Measurements from ENCODE around the gene C8G. TPM values are rescaled to one million over a fixed set of nuclear protein-coding genes. Genes with fewer than 3 reads are reported as not detected.
A peak's percentile ranks its signal among the peaks of the same experiment; 100 is the strongest.

Gene C8G
- total RNA-seq, 1 experiment from 2014 or later: 0.85 TPM

GRCh38 chr9:136983656-136984314 is 38.7 kb downstream of the C8G start:
- no peak overlapping the region for H3K4me3 Mint-ChIP-seq
- H3K27me3 Mint-ChIP-seq (ENCODE audit: low read depth): peaks cover 31% of the 10 kb centered on the region
- no peak for DNase-seq (ENCODE audit: low spot score)
- H3K36me3 Mint-ChIP-seq: no peaks in the 10 kb centered on the region
- H3K9me3 Mint-ChIP-seq: no peaks in the 10 kb centered on the region
- H3K27ac Mint-ChIP-seq: peak overlapping the region; percentile 4
- POLR2A ChIA-PET: no interaction called here
- CTCF ChIA-PET: no interaction called here
- no peak for ATAC-seq
- H3K4me1 Mint-ChIP-seq: no peaks in the 10 kb centered on the region
- TF ChIP-seq, protein P1, sequence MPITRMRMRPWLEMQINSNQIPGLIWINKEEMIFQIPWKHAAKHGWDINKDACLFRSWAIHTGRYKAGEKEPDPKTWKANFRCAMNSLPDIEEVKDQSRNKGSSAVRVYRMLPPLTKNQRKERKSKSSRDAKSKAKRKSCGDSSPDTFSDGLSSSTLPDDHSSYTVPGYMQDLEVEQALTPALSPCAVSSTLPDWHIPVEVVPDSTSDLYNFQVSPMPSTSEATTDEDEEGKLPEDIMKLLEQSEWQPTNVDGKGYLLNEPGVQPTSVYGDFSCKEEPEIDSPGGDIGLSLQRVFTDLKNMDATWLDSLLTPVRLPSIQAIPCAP (CRISPR knock-in tag; IDR thresholded peaks at IDR 0.05): no peak
- TF ChIP-seq STAT6 (CRISPR knock-in tag; conservative IDR thresholded peaks at IDR 0.05; ENCODE audit: low read depth): no peak
- no peak for TF ChIP-seq ATF1 (CRISPR knock-in tag; IDR thresholded peaks at IDR 0.05)
- TF ChIP-seq ARID4B (CRISPR knock-in tag; IDR thresholded peaks at IDR 0.05; ENCODE audit: borderline replicate concordance): no peak
- no peak for TF ChIP-seq GTF2I (CRISPR knock-in tag; conservative IDR thresholded peaks at IDR 0.05)
- TF ChIP-seq, protein P2, sequence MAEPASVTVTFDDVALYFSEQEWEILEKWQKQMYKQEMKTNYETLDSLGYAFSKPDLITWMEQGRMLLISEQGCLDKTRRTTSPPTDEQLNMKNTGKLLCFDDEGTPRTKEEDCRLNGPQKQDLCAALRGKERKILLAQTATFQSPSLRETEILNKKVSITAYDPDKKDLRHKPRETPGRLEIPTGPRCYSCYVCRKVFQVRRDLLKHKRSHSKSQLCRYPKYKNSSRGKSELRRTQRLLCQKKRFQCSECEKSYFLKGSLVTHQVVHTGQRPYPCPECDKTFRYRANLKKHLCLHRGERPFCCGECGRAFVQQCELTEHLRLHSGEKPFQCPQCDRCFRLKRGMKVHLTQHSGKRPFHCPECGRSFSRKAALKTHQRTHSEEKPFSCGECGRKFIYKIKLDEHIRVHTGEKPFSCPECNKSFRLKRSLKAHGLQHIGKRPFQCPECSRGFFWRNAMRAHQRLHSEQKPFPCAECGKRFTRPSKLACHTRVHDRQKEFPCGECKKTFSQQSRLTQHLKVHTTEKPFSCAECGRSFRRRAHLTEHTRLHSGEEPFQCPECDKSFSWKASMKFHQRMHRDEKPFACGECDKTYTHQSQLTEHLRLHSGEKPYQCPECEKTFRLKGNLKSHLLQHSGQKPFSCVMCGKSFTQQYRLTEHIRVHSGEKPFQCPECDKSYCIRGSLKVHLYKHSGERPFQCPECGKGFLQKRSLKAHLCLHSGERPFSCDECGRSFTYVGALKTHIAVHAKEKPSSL (CRISPR knock-in tag; conservative IDR thresholded peaks at IDR 0.05): no peak
- TF ChIP-seq ZBTB43 (CRISPR knock-in tag; IDR thresholded peaks at IDR 0.05): no peak
- TF ChIP-seq TEAD4 (CRISPR knock-in tag; IDR thresholded peaks at IDR 0.05): no peak
- TF ChIP-seq, protein P3, sequence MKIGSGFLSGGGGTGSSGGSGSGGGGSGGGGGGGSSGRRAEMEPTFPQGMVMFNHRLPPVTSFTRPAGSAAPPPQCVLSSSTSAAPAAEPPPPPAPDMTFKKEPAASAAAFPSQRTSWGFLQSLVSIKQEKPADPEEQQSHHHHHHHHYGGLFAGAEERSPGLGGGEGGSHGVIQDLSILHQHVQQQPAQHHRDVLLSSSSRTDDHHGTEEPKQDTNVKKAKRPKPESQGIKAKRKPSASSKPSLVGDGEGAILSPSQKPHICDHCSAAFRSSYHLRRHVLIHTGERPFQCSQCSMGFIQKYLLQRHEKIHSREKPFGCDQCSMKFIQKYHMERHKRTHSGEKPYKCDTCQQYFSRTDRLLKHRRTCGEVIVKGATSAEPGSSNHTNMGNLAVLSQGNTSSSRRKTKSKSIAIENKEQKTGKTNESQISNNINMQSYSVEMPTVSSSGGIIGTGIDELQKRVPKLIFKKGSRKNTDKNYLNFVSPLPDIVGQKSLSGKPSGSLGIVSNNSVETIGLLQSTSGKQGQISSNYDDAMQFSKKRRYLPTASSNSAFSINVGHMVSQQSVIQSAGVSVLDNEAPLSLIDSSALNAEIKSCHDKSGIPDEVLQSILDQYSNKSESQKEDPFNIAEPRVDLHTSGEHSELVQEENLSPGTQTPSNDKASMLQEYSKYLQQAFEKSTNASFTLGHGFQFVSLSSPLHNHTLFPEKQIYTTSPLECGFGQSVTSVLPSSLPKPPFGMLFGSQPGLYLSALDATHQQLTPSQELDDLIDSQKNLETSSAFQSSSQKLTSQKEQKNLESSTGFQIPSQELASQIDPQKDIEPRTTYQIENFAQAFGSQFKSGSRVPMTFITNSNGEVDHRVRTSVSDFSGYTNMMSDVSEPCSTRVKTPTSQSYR (CRISPR knock-in tag; IDR thresholded peaks at IDR 0.05): no peak
- no peak for TF ChIP-seq CBFB (CRISPR knock-in tag; IDR thresholded peaks at IDR 0.05; ENCODE audit: low read depth)
- TF ChIP-seq MLX (CRISPR knock-in tag; IDR thresholded peaks at IDR 0.05): no peak
- TF ChIP-seq, protein P4, sequence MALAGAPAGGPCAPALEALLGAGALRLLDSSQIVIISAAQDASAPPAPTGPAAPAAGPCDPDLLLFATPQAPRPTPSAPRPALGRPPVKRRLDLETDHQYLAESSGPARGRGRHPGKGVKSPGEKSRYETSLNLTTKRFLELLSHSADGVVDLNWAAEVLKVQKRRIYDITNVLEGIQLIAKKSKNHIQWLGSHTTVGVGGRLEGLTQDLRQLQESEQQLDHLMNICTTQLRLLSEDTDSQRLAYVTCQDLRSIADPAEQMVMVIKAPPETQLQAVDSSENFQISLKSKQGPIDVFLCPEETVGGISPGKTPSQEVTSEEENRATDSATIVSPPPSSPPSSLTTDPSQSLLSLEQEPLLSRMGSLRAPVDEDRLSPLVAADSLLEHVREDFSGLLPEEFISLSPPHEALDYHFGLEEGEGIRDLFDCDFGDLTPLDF (CRISPR knock-in tag; IDR thresholded peaks at IDR 0.05): no peak
- TF ChIP-seq, protein P5, sequence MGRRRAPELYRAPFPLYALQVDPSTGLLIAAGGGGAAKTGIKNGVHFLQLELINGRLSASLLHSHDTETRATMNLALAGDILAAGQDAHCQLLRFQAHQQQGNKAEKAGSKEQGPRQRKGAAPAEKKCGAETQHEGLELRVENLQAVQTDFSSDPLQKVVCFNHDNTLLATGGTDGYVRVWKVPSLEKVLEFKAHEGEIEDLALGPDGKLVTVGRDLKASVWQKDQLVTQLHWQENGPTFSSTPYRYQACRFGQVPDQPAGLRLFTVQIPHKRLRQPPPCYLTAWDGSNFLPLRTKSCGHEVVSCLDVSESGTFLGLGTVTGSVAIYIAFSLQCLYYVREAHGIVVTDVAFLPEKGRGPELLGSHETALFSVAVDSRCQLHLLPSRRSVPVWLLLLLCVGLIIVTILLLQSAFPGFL (CRISPR knock-in tag; IDR thresholded peaks at IDR 0.05; ENCODE audit: borderline replicate concordance): no peak
- TF ChIP-seq, protein P6, sequence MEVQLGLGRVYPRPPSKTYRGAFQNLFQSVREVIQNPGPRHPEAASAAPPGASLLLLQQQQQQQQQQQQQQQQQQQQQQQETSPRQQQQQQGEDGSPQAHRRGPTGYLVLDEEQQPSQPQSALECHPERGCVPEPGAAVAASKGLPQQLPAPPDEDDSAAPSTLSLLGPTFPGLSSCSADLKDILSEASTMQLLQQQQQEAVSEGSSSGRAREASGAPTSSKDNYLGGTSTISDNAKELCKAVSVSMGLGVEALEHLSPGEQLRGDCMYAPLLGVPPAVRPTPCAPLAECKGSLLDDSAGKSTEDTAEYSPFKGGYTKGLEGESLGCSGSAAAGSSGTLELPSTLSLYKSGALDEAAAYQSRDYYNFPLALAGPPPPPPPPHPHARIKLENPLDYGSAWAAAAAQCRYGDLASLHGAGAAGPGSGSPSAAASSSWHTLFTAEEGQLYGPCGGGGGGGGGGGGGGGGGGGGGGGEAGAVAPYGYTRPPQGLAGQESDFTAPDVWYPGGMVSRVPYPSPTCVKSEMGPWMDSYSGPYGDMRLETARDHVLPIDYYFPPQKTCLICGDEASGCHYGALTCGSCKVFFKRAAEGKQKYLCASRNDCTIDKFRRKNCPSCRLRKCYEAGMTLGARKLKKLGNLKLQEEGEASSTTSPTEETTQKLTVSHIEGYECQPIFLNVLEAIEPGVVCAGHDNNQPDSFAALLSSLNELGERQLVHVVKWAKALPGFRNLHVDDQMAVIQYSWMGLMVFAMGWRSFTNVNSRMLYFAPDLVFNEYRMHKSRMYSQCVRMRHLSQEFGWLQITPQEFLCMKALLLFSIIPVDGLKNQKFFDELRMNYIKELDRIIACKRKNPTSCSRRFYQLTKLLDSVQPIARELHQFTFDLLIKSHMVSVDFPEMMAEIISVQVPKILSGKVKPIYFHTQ (CRISPR knock-in tag; IDR thresholded peaks at IDR 0.05): no peak
- TF ChIP-seq SMAD3 (CRISPR knock-in tag; IDR thresholded peaks at IDR 0.05; ENCODE audit: borderline replicate concordance): no peak

All from WTC11 (cell line).